ENCODE measurements around the gene HS2ST1.

GRCh38 chr1:86970938-86971337 lies 56.5 kb downstream of the HS2ST1 start:
- TF ChIP-seq POLR2A (IDR thresholded peaks at IDR 0.05) (no peak), CTCF (IDR thresholded peaks at IDR 0.05) (no peak)
